NB4 (cell line): ENCODE data around the gene PDE3A.

Experiments
- DNase-seq: peaks from one replicate; pipeline ENCODE4 v3.0.0; 2010; ENCODE audit warnings: low read depth
- H3K4me3 ChIP-seq: one replicate; pipeline ENCODE4 v1.5.1; 2011; ENCODE audit warnings: mild to moderate bottlenecking, low read depth, low read length, moderate library complexity
- CTCF ChIP-seq: IDR thresholded peaks from one replicate; pipeline ENCODE4 v1.5.1; 2012; ENCODE audit warnings: low read depth, low read length
- MAX ChIP-seq: IDR thresholded peaks from 2 replicates; pipeline ENCODE4 v1.6.1; 2011; ENCODE audit warnings: low read depth, low read length
- MYC ChIP-seq: IDR thresholded peaks from 2 replicates; pipeline ENCODE4 v1.6.1; 2011; ENCODE audit warnings: low read depth, low read length
- POLR2A ChIP-seq: IDR thresholded peaks from 2 replicates; pipeline ENCODE4 v1.6.1; 2011; ENCODE audit warnings: mild to moderate bottlenecking; ENCODE audit not compliant: insufficient read length; ENCODE audit errors: extremely low read depth

Gene PDE3A

GRCh38 chr12:20646239-20646827, 278.0 kb downstream of the PDE3A start:
- no peak for TF ChIP-seq POLR2A
- TF ChIP-seq MAX: peak; percentile 48; the same call in 1 of the 2 replicates
- TF ChIP-seq CTCF: peak; percentile 91
- TF ChIP-seq MYC: no peak
- DNase-seq: peak; percentile 76

GRCh38 chr12:20653871-20654270, 285.5 kb downstream of the PDE3A start:
- no peak for TF ChIP-seq MAX
- no peak for TF ChIP-seq MYC
- no peak for TF ChIP-seq POLR2A
- no peak for TF ChIP-seq CTCF
- no peak for DNase-seq
- H3K4me3 ChIP-seq: no peak overlapping the region

More at GRCh38 chr12:20646239-20646827, 278.0 kb downstream of the PDE3A start:
- no peak overlapping the region for H3K4me3 ChIP-seq

- H3K4me3 ChIP-seq: no peak overlapping the region
- TF ChIP-seq MYC: no peak
- no peak for TF ChIP-seq CTCF
- no peak for TF ChIP-seq POLR2A
- no peak for TF ChIP-seq MAX
- no peak for DNase-seq
These were observed 288.3 kb downstream of the PDE3A start for GRCh38 chr12:20656600-20656999.

GRCh38 chr12:20657496-20657895, 289.2 kb downstream of the PDE3A start:
- no peak for DNase-seq
- no peak for TF ChIP-seq MYC
- no peak for TF ChIP-seq POLR2A
- no peak for TF ChIP-seq MAX
- TF ChIP-seq CTCF: no peak
- H3K4me3 ChIP-seq: no peak overlapping the region

- no peak for TF ChIP-seq CTCF
- no peak for TF ChIP-seq MAX
- no peak for TF ChIP-seq MYC
- no peak for TF ChIP-seq POLR2A
- DNase-seq: no peak
- no peak overlapping the region for H3K4me3 ChIP-seq
These were observed 313.0 kb downstream of the PDE3A start for GRCh38 chr12:20681334-20681733.

- no peak within 1 kb of the TSS for H3K4me3 ChIP-seq
- TF ChIP-seq MAX: no peak
- no peak for TF ChIP-seq MYC
- TF ChIP-seq POLR2A: no peak
- TF ChIP-seq CTCF: no peak
- DNase-seq: no peak
These were observed 326.9 kb downstream of the PDE3A start, which contains the start of gene SLCO1C1 for GRCh38 chr12:20695232-20695631. Gene SLCO1C1 (plus strand): TSS chr12:20695332. CDS start chr12:20699577, 4,245 bp downstream.
